22Rv1 (cell line): ENCODE data around the gene NMT2.

Experiments
- CTCF ChIP-seq: fragments of 450-650 bp; IDR thresholded peaks from 2 replicates; pipeline ENCODE4 v1.5.1; 2017; ENCODE audit warnings: mild to moderate bottlenecking
- ZFX ChIP-seq: fragments of 450-650 bp; IDR thresholded peaks from 2 replicates; pipeline ENCODE4 v1.6.1; 2017; ENCODE audit warnings: antibody characterized with exemption, borderline replicate concordance

- TF ChIP-seq CTCF (no peak), ZFX (no peak)
Measured at GRCh38 chr10:15196021-15196834, 27.7 kb upstream of the NMT2 start.
